Activated CD4-positive, alpha-beta T cell treated with anti-CD3 and anti-CD28 coated beads, Interleukin-2, Interleukin-4, amounts not matched to agents 100 ng/mL and 50 ng/mL, durations not matched to agents 16 hours and 8 hours (primary cell): ENCODE data around the gene AIDA.
"Not testable (repeated sequence)": the region's sequence is repeated elsewhere in the genome, so short reads cannot be mapped to it uniquely, and the experiment has no call there.

Source experiments
- DNase-seq: peaks from one replicate; pipeline ENCODE4 v3.0.0-alpha.2; 2020; ENCODE audit warnings: low spot score

The AIDA gene

DNA sequence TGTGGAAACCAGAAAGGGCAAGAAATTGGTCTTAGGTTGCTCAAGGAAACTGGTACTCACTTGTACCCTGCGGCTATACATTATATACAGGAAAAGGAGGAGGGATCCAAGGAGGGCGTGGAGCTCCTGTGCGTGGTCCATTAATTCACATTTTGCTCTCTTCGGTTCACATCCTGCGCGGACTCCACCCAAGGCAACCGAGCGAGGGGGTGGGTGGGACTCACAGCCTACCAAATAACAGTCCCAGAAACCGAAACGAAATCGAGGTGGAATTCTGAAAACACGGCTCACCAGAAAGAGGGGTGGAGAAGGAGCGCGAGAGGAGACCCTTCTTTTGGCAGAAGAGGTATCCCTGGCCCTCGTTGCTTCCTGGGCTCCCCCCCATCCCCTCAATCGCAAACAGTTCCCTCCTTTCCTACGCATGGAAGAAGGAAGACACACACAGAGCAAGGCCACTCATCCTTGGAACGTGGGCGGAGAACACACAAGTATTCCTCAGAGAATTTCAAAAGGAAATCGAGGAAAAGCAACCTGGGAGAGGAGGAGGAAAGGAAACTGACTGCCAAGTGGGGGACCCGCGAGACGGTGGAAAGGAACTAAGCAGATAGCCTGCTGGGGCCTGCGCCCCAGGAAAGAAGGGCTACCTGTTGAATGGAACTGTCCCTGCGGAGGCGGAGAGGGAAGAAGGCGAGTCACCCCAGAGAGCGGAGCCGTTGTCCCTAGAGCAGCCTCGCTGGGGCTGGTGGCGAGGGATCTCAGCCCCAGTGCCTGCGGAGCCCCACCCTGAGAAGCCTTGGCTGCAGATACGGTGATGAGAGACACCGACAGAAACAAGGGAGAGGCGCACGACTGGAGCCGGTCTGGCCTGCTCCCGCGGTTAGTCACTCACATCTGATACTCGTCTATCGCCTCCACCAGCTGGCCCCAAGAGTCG, 705 bp downstream of the AIDA start:
- DNase-seq: peak; percentile 66

DNA sequence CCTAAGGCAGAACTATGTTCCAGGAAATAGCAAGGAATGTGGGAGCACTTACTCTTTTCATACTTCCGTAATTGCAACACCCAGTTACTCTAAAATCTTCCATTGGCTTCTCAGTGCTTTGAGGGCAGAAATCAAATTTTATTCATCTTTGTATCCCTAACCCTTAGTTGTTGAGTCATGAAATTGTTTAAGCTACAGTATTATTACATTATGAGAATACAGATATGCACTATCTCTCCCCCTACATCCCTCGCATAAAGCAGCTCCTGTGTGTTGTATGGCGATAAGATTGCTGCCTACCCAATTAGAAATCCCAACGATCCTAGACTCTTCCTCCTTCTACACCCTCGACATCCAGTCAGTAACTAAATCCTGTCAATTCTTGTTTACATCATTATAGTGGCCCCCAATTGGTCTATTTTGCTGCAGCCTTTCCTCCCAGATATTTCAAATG, 2.6 kb downstream of the AIDA start:
- DNase-seq: no peak

DNA sequence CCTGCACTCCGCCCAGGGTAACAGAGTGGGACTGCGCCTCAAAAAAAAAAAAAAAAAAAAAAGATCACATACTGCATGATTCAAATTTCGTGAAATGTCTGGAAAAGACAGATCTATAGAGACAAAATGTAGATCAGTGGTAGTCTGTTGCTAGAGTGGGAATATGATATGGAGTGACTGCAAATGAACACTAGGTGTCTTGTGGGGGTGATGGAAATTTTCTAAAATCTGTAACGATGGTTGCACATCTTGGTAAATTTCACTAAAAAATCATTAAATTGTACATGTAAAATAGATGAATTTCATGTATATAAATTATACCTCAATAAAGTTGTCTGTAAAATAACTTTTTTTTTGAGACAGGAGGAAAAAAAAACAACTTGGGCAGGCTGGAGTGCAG, 5.5 kb downstream of the AIDA start:
- no peak for DNase-seq

DNA sequence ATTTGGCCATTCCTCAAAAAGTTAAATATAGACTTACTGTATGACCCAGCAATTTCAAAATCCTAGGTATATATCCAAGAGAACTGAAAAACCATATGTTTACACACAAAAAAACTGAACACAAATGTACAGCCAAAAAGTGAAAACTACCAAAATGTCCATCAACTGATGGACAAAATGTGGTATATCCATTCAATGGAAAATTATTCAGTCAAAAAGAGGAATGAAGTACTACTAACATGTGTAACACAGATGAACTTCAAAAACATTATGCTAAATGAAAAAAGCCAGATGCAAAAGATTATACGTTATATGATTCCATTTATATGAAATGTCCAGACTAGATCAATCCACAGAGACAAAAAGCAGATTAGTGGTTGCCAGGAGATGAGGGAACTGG, 8.0 kb downstream of the AIDA start:
- DNase-seq: no peak

DNA sequence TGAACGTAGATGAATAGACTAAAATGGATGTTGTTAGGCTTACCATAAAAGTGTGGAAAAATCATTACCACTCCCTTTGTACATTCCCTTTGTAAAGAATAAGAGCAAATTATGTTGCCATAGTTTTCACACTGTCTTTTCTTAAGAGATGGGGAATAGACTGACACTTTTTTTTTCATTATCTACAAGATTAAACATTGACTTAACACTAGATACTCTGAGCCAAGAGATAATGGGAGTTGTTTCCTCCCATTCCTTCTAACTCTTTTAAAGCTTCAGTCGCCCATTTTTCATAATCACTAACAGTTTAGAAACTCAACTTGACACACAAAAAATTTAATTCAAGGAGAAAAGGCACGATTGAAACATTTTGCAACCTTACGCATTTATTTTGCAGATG, 10.1 kb downstream of the AIDA start:
- no peak for DNase-seq

DNA sequence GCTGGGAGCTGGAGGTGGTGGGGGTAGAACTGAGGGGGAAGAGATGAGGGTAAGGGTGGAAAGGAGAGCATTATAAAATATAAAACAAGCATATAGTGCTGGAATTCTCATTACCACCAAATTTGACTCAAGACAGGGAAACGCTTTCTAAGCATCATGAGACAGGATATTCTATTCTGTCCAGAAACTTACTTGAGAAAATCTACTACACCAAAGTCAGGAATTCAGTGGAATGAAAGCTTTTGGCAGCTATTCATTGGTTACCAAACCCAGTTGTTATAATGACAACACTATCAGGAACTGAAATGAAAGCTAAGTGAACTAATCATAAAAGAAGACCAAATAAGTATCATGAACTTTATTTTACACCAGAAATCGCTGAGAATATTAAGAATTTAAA, 14.5 kb downstream of the AIDA start:
- DNase-seq: no peak

DNA sequence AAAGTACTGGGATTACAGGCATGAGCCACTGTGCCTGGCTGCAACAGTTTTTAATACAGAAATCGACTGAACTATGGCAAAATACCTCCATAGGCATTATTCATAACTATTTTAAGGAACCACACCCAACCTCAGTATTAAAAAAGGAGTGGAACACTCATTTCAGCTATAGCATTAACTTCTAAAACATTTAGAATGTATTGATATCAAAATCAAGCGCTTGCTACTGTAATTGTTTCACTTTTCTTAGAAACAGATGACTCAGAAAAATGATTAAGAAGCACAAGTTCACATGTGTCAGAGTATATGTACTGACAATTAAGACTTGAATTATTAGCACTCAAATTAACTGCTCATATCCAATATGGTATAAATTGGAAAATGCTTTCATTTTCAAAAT, 15.1 kb downstream of the AIDA start:
- DNase-seq: no peak

DNA sequence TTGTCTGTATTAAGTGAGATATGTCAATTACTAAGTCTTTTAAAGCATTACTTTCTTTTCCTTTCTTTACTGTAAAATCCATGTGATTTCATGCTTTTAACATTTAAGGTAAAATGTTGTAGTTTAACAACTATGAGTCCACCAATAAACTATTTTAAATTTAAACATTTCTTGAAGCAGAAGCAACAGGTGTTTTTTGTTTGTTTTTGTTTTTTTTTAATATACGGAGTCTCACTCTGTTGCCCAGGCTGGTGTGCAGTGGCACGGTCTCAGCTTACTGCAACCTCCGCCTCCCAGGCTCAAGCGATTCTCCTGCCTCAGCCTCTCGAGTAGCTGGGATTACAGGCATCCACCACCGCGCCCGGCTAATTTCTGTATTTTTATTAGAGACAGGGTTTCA, 15.6 kb downstream of the AIDA start:
- no peak for DNase-seq

DNA sequence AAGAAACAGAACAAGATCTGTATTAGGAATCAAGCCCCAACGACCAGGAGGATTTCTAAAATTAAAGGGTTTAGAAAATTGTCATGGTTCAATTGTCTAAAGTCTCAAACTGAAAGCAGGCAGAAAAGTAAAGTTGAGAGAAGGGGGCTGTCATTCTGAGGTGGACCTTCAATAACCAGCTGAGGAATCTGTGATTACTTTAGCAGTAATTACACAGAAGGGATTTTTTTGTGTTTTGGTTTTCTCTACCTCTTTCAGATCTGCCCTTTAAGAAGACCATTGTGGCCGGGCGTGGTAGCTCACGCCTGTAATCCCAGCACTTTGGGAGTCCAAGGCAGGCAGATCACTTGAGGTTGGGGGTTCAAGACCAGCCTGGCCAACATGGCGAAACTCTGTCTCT, 17.4 kb downstream of the AIDA start:
- no peak for DNase-seq

DNA sequence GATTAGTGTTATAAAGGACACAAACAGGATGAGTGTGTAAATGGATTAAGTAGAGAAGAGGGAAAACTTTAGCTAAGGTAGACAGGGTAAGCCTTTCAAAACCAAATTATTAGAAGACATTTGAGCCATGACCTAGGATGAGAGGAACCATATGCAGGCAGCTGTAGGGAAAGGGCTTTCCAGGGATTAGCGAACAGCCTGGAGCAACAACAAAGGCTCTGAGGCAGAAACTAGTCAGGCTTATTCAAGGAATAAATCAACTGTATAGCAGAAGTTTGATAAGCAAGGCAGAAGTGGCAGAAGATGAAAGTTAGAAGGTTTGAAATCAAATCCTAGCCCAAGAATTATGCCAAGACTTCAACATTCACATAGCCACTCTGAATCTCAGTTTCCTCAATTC, 21.3 kb downstream of the AIDA start:
- no peak for DNase-seq

DNA sequence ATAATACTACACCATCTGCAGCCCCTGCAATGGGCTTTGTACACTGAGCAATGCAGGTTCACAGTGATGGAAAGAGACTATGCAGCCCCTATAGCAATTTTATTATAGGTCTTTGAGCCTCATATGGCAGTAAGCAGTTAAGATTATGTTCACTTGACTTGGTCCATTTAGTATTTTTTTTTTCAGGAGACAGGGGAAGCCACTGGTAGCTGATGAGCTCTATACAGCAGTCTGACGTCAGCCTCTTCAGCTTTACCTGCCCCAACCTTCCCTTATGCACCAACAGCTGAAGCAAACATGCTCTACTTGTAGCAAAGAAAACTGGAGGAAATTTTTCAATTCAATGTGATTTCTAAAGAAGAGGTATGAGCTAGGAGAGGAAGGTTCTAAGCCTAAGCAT, 32.2 kb downstream of the AIDA start:
- DNase-seq: no peak

DNA sequence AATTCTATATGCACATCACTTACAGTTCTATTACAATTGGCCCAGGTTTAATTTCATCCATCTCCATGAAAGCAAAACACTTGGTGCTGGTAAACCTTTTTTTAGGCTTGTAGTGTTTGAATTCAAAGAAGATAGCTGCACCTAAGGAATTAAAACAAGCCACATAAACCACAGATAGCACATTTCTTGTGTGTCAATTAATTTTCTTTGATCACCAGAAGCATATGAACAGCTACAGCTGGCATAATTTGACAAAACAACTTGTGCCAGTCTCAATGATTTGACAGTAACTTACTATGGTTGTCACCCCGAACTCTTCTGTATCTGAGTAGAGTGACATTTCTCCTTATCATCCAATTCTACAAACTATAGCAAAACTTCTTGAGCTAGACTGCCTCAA, 42.2 kb downstream of the AIDA start:
- no peak for DNase-seq

DNA sequence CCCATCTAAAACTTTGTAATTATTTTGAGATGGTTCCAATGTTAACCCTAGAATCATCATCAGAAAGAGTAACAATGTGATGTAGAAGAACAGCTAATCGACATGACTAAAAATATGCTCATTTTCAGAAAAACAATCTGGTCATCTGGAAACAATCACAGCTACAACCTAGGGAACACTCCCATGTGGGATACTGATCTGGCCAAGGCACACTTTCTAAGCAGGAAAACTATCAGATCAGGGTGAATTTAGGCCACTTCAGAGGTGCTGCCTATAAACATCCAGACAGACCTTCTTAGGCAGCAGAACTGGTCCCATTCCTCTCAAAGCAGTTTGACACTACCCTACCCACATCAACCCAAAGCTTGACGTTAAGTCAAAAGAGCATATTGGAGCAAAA, 43.2 kb downstream of the AIDA start:
- DNase-seq: not testable (repeated sequence)

DNA sequence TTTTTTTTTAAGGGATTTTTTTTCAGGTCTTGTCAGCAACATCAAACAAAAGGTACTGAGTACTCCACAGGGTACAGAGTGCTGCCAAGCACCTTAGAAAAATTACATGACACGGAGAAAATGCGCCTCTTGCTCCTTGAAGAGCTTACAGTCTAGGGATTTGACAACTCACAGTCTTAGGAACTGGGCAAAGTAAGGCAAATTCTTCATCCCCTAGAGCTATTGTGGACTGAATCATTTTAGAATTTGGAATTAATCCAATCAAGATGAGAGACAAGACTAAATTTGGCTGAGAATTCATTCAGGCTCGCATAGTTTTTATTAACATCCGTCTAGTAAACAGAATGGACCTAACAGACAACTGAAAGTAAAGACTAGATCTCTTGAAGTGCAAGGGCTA, 44.1 kb downstream of the AIDA start:
- DNase-seq: not testable (repeated sequence)

DNA sequence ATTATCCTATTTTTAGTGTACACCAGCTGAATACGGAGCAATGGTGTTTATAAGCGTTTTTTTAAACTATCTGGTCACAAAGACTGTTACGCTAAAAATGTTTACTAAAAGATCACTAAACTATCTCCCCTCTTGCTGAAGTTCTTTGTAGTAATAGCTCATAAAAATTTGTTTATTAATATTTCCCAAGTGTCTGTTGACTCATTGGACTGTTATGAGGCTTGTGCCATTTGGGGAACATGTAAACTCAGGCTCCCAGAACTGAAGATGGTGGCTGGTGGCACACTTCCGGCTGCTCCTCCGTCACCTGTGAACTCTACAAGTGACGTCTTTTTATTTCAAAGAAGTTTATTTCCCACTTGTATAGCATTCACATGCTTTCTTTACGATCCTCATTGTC, 46.3 kb downstream of the AIDA start:
- no peak for DNase-seq

DNA sequence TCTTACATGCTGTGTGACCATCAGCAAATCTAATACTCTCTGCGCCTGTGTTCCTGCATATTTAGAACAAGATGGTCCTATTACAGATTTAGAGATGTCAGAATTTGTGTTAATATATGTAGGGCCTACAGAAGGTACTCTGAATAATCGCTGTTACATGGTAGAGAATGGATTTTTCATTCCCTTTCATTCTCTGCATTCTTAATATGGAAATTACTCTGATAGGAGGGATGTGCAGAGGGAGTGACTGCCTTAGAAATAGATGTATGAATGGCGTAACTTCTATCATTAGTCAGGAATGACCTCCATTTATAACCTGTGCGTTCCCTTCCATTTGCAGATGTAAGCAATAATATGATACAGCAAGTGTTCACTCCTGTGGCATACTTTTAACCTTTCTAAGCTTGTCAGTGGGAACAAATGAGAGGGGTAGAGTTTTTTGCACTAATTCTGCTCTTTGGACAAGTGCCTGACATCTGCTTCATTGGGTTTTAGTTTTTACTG, 48.8 kb downstream of the AIDA start:
- DNase-seq: no peak

DNA sequence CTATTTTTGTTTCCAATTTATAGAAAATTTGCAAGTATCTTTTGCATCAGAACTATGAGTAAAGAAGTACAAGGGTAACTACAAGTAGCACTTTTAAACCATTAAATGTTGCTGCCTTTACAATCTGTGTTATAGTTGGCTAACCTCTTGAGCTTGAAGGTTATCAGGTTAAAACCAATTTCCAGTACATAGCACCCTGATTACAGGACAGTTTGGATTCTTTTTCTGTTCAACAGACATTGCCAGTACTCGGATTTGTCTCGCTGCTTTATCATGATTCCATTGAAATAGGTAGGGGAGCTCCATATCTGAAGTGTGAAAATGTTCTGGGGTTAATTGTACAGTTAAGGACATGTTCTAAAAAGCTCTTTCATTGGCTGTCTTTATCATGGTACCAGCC, 54.4 kb downstream of the AIDA start:
- DNase-seq: no peak

DNA sequence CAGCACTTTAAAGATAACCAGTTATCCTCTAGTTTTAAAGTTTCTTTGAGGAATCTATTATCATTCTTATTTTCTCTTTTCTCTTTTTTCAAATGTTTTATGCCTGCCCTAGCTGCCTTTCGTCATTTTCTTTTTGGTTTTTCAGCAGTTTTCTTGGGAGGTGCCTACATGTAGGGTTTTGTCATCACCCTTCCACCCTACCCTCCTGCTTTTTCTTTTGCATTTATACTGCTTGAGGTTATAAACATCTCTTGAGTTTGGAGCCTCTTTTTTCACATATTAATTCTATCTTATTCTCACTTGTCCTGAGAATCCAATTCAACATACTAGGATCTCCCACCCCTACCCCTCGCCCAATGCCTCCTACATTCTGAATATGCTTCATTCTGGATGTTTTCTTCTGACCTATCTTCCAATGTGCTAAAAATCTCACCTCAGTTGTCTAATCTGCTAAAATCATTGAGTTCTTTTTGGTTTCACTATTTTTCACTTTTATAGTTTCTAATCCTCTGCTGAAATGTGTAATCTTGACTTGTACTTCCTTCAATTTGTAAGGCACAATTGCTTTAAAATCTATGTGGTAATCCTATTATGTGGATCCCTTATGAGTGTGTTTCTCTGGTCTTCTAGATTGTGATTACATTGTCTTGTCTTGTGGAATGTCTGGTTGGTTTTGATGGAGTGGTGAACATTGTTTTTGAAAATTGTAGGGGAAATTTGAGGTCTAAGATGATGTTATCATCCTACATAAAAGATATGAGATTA, 55.7 kb downstream of the AIDA start:
- no peak for DNase-seq

DNA sequence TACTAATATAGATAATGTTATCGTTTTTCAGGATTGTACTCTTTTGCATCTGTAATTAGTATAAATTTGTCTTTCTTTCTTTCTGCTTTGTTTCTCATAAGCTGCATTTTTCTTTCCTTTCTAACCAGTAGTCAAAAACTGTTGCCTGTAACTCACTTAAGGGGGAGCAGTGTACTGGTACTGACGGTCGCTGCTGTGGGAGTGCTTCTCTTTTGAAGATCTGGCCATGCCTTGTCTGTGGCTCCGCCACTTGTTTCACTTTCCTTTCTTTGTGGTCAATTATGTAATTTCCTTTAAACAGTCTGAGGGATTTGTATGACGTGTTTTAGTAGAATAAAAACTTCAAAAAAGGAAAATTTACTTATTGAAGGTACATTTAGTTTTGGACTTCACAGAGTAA, 57.4 kb downstream of the AIDA start:
- peak; percentile 82 for DNase-seq

DNA sequence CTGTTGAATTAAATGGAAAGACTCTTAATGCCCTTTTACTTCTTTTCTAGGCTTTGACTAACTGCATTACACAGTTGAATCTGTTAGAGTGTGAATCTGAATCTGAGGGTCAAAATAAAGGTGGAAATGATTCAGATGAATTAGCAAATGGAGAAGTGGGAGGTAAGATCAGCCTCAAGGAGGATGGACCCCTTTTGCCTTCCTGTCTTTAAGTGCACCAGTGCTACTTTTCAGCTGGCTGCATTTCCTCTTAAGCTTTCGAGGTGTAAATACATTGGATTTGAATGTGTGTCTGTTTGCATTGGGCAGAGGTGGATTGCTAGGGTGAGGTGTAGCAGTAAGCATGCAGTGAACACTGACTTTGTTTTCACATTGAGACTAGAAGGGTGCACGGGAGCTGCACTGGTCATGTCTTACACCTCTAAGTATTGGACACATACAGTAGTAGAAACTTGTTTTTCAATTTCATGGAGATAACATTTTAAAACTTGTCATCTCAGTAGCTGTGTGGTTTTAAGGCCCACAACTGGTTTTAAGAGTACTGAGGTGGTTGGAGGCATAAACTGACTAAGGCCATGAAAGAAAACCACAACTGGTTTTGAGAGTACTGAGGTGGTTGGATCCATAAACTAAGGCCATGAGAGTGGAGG, 59.0 kb downstream of the AIDA start:
- DNase-seq: peak; percentile 83

DNA sequence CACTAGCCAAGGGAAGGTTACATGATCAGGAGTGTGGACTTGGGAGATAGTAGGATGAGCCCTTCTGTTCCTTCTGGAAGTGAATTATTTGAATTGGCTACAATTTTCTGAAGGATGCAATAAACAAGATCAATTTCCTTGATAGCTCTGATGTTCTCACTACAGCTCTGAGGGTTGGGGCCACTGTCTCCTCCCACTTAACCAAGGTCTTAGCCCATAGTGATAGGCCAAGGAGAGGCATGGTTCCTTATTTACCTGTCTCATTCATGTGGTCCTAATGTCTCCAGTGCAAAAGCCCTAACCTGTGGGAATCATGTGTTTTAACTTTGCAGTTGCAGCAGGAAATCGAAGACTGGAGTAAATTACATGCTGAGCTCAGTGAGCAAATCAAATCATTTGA, 59.6 kb downstream of the AIDA start:
- DNase-seq: no peak

DNA sequence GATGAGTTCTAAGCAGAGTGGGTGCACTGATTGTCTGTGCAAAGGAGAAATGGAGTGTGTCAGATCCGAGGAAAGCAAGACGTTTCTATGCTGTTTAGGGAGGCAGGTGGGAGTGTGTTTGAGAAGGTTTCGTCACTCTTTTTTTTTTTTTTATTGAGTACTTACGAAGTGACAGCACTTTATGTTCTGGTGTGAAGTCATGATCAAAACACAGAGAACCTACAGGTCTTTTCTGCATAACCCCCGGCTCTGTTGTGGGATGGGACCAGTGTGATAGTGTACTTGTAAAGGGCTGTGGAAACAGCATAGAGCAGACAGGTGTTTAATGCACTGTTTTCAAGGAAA, 67.7 kb downstream of the AIDA start:
- DNase-seq: no peak
